GM19193 (cell line): ENCODE measurements around the gene NEIL3.

ENCODE experiments used
- POLR2A ChIP-seq: IDR thresholded peaks from 4 replicates; pipeline ENCODE4 v1.6.1; 2011; ENCODE audit not compliant: insufficient read depth, insufficient read length; ENCODE audit errors: extremely low read depth

Gene NEIL3

GRCh38 chr4:177288335-177288734 lies 21.3 kb upstream of the NEIL3 start:
- no peak for TF ChIP-seq POLR2A

- TF ChIP-seq POLR2A: no peak
Observed at GRCh38 chr4:177290780-177291179, 18.9 kb upstream of the NEIL3 start.

DNA sequence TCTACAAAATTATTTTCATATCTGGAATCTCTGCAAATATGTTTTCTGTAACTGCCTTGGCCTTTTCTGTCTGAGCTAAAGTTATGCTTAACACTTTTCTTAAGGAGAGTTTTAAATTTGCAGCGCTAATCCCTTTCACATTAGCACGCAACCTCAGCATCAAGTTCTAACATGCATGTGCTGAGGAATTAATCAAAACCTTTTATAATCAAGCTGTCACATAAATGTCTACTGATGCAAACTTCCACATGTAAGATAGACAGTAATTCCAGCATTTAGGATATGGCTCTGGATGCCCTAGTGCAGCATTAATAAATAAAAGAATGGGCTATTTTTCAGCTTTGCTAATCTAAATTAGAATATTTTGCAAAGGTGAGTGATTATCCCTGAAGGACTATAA lies 17.5 kb upstream of the NEIL3 start:
- TF ChIP-seq POLR2A: no peak

GRCh38 chr4:177293208-177294033 lies 16.3 kb upstream of the NEIL3 start:
- TF ChIP-seq POLR2A: no peak

- TF ChIP-seq POLR2A: no peak
Observed at GRCh38 chr4:177297785-177298391, 11.8 kb upstream of the NEIL3 start.

DNA sequence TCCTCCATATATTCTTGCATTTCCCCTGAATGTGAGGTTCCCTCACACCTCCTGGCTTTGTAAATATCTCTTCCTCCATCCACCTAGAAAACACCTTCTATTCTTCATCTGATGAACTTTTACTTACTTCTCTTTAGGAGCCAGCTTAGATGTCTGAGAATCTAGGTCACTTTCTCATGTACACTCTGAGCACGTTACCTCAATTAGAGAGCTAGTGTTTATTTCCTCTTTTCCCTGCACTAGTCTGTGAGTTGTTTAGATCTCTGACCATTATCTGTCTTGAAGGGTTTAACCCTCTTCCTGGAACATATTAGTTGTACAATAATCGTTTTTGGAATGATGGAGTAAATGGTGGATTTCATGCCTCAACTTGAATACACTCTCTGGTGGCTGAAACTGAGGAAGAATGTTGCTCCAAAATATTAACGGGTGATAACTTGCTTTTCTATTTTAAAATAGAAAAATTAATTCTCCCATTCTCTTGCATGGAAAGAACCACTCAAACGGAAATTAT lies 8.5 kb upstream of the NEIL3 start:
- no peak for TF ChIP-seq POLR2A

GRCh38 chr4:177302371-177303100 lies 7.1 kb upstream of the NEIL3 start:
- TF ChIP-seq POLR2A: no peak

- no peak for TF ChIP-seq POLR2A
Observed at GRCh38 chr4:177304094-177304493, 5.6 kb upstream of the NEIL3 start.

DNA sequence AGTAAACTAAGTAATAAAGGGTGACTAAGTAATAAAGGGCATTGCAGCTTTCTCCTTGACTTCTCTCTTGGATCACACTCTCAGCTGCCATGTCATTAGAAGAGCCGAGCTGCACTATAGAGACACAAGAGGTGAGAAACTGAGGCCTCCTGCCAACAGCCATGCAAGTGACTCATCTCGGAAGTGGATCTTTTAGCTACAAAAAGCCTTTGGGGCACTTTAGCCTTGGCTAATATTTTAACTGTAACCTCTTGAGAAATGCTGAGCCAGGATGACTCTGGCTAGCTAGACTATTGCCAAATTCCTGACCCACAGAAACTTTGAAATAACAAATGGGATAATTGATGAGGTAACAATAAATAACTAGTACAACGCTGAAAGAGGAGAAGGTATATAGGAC lies 1.5 kb upstream of the NEIL3 start:
- TF ChIP-seq POLR2A: no peak

- no peak for TF ChIP-seq POLR2A
Observed at GRCh38 chr4:177308847-177309521, 690 bp upstream of the NEIL3 start.

DNA sequence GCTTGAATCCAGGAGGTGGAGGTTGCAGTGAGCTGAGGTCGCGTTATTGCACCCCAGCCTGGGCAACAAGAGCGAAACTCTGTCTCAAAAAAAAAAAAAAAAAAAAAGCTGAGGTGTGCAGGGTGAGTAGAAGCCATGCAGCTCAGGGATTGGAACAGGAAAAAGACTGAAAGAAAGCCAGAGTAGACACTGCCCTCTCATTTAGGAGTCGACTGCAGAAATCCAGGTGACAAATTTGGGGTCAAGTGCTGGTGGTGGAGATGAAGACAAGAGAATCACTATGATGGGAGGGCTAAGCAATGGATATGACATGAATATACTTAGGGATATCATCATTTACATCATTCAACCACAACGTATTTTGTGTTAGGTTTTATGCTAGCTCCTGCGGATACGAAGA lies 1.9 kb downstream of the NEIL3 start:
- TF ChIP-seq POLR2A: no peak

GRCh38 chr4:177313263-177313662 lies 3.6 kb downstream of the NEIL3 start:
- no peak for TF ChIP-seq POLR2A

- no peak for TF ChIP-seq POLR2A
Observed at GRCh38 chr4:177315767-177316464, 6.2 kb downstream of the NEIL3 start.

DNA sequence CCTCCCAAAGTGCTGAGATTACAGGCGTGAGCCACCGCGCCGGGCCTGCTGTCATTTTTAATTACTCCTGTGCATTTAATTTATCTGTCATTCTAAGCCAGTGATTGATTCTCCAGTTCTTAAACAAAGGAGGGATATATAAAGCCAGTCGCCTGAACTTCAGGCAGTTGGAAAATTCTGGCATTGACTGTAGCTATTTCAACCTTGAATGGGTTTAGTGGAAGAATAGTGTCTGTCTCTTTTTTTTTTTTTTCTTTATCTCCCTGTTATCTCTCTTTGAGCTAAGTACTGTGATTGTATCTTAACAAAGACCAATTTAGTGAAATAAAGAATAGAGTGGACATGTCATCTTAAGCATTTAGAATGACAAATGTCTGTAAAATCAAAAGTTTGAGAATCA lies 11.0 kb downstream of the NEIL3 start:
- TF ChIP-seq POLR2A: no peak
